Gastroesophageal sphincter (tissue), 3 donors: ENCODE data around the gene CCDC146.

ENCODE experiments used
- CTCF ChIP-seq, 4 experiments: fragments of 200-600 bp in 2 of 4; fragments of 450-650 bp in 2 of 4; sonication (generic) in 1 of 4; IDR thresholded peaks; one replicate each; pipeline ENCODE4 v1.5.1; 2017 to 2019; ENCODE audit warnings: antibody characterized with exemption in 4 of 4, mild to moderate bottlenecking in 2 of 4, moderate library complexity in 2 of 4
- EP300 ChIP-seq: sonication (generic); formaldehyde crosslinking; IDR thresholded peaks from one replicate; pipeline ENCODE4 v1.6.1; 2017; ENCODE audit warnings: antibody characterized with exemption, mild to moderate bottlenecking
- POLR2A ChIP-seq, 2 donors: fragments of 450-650 bp; IDR thresholded peaks; one replicate each; pipeline ENCODE4 v1.6.1; 2017; ENCODE audit warnings: antibody characterized with exemption in 2 of 2, mild to moderate bottlenecking in 2 of 2, moderate library complexity in 1 of 2

DNA sequence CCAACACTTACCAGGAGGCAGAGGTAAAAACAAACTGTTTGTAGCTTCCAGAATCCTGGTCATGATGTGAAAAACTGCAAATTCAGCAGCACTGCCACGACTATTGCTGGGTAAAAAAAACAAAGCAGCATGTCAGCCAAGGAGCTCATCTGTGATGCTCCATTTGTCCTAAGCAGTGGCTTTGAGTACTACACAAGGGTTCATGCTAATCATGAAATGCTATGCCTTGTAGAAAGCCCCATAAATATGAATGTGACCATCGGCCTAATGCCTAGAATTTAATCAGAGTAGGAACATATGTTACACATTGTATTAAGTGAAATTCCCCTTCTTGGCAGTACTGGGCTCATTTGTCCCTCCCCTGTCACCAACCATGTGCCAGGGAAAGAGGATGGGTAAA is 198.3 kb downstream of the CCDC146 start:
- TF ChIP-seq CTCF (IDR thresholded peaks at IDR 0.05): no peak
- no peak for TF ChIP-seq POLR2A (IDR thresholded peaks at IDR 0.05)
- TF ChIP-seq EP300: no peak
